HG03571 (cell line): ENCODE measurements around the gene MOSPD3.

Experiments
- ATAC-seq: cut with Tn5 transposase; IDR thresholded peaks from one replicate; pipeline ENCODE4 v1.9.1; 2021; ENCODE audit not compliant: unreplicated experiment

MOSPD3 gene

DNA sequence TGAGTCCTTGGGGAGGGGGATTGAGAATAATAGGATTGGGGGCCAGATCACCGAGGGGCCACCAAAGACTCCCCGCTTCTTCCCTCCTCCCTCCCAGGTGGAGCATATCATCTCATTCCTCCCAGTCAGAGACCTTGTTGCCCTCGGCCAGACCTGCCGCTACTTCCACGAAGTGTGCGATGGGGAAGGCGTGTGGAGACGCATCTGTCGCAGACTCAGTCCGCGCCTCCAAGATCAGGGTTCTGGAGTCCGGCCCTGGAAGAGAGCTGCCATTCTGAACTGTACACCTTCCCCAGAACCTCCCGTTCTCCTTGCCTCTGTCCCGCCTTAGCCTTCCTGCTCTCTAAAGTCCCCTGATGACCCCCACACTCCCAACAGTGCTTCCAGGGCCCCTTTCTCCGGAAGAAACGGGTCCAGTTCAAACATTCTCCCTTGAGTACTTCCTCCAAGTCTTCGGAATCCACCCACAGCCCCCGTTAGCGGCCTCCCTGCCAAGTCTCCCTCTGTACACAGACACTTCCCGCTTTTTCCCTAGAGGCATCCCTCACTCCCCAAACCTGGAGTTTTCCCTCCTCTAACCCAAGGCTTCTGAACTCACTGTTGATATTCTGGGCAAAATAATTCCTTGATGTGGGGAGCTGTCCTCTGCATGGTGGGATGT, 22.1 kb upstream of the MOSPD3 start:
- no peak for ATAC-seq

DNA sequence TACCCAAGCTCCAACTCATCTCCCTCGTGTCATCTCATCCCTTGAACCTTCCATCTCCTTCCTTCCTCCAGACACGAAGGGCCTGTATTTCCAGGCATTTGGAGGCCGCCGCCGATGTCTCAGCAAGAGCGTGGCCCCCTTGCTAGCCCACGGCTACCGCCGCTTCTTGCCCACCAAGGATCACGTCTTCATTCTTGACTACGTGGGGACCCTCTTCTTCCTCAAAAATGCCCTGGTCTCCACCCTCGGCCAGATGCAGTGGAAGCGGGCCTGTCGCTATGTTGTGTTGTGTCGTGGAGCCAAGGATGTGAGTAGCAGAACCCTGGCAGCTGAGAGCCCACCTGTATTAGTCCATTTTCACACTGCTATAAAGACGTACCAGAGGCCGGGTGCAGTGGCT, 20.7 kb upstream of the MOSPD3 start:
- ATAC-seq = no peak

GRCh38 chr7:100595188-100595587, 17.2 kb upstream of the MOSPD3 start:
- ATAC-seq = no peak

DNA sequence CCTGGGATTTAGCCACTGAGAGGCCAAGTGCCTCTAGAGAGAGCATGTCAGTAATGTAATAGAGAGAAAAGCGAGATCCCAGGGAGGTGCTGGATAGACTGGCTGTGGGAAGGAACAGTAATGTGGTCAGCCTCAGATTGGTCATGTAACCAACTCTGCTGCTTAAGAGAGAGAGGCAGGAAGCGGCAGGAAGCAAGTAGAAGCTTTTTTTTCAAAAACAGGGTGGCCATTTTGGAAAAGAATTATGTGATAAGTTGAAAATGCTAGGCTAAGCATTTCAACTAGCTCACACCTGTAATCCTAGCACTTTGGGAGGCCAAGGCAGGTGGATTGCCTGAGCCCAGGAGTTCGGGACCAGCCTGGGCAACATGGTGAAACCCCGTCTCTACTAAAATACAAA, 13.9 kb upstream of the MOSPD3 start:
- ATAC-seq = no peak

DNA sequence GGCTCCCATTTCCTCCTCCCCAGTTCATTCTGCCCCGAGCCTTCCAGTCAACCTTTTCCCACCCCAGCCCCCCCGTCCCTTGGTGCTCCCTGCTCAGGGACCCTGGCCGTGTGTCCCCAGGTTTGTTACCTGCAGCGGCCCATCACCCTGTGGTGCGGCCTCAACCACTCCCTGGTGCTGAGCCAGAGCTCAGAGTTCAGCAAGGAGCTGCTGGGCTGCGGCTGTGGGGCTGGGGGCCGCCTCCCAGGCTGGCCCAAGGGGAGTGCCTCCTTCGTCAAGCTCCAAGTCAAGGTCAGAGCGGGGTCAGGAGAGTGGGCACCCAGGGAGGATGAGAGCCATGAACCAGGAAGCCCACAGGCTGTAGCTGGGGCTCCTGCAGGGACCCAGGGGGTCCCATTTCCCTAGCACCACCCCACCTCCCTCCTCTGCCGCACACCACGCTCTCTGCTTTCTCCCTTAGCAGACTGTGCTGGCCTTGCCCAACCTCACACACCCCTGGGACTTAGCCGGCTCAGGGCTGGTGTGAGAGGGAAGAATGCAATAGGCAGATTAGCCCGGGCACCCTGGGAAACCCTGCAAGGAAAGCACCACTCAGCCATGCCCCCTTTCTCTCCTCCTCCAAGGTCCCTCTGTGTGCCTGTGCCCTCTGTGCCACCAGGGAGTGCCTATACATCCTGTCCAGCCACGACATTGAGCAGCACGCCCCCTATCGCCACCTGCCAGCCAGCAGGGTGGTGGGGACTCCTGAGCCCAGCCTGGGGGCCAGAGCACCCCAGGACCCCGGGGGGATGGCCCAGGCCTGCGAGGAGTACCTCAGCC, 12.2 kb upstream of the MOSPD3 start:
- no peak for ATAC-seq

GRCh38 chr7:100600730-100601038, 11.7 kb upstream of the MOSPD3 start:
- ATAC-seq = no peak

DNA sequence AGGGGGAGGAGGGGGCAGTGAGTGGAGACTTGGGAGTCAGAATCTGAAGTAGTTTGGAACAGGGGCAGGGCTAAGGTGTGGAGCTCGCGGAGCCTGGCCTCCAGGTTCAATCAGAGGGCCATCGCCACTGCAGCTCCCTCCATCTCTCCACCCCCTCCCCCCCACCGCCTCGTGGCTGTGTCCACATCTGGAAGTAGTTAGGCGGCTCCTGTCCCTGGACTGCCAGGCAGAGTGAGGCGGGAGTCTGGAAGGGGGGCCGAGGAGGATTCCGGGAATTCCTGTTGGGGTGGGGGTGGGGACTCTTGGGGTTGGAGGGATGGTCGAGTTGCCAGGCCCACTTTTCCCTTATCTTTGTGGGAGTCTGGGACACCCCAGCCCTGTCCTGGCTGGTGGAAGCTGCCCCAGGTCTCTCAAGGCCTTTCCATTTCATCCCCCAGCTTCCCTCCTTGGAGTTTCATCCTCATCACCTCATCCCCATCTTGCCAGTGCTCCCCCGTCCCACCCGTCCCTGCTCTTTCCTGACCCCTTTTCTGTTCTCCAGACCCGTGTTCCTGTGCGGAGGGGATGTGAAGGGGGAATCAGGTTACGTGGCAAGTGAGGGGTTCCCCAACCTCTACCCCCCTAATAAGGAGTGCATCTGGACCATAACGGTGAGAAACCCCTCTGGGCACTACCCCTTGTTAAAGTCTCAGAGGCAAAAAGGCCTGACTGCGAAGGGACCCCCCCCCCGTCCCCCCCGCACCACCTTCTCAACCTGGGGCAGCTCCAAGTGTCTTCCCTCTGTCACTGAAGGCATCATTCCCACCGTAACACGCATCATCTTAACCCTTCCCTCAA, 9.2 kb upstream of the MOSPD3 start:
- ATAC-seq = no peak

- ATAC-seq = no peak
These were observed 8.7 kb upstream of the MOSPD3 start for GRCh38 chr7:100603726-100604027.

DNA sequence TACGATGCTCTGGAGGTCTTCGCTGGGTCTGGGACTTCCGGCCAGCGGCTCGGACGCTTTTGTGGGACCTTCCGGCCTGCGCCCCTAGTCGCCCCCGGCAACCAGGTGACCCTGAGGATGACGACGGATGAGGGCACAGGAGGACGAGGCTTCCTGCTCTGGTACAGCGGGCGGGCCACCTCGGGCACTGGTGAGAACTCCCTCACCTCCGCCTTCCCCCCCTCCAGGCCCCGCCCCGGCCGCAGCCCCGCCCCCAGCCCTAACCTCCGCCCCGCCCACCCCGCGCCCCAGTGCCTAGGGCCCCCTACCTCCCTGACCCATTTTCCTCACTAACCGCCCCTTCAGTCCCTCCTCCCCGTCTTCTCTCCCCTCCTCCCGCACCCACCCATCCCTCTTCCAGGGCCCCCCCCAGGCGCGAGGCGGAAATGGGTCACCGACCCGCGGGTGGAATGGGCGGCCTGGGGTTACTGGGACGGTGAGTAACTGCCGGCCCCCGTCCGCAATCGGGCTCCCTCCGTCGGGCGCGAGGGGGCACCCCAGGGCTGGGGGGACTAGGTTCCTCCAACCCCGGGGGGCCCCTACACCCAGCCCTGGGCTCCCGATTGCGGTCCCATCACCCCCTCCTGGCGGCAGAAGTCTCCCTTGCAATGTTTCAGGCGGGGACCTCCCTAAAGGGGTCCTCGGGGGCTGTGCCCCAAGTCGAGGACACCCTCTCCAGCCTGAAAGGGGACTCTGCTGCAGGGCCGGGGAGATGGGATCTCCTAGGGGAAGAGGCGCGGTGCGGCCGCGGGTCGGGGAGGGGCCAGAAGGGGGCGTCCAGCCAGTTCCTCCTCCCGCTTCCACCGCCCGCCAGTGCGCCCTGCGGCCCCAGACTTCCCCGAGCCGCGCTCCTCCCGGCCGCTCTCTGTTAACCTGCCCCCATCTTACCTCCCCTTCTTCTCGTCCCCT, 8.0 kb upstream of the MOSPD3 start:
- peak; percentile 60 for ATAC-seq

GRCh38 chr7:100604976-100605911, 7.1 kb upstream of the MOSPD3 start:
- no peak for ATAC-seq

DNA sequence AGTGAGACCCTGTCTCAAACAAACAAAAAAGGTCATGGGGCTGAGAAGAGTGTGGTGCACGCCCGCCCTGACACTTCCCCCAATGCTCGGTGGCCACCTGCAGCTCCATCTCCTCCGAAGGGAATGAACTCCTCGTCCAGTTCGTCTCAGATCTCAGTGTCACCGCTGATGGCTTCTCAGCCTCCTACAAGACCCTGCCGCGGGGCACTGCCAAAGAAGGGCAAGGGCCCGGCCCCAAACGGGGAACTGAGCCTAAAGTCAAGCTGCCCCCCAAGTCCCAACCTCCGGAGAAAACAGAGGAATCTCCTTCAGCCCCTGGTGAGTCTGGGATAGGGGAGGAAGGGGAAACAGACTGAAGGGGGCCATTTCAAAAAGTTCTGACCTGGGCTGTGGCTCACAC, 6.0 kb upstream of the MOSPD3 start:
- no peak for ATAC-seq

GRCh38 chr7:100607111-100607510, 5.2 kb upstream of the MOSPD3 start:
- no peak for ATAC-seq

DNA sequence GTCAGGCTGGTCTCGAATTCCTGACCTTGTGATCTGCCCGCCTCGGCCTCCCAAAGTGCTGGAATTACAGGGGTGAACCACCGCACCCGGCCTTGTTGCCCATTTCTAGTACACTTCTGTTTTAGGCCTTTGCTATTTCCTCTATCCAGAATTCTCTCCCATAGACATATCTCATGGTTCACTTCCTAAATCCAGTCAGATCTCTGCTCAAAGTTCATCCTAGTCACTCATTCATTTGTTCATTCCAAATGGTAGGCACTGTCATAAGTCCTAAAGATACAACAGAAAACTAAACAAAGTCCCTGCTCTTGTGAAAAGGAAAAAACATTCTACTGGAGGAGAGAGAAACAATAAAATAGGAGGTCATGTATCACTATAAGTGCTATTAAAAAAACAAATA, 2.4 kb upstream of the MOSPD3 start:
- ATAC-seq = no peak

- no peak for ATAC-seq
These were observed 520 bp downstream of the MOSPD3 start for GRCh38 chr7:100612730-100613390.

GRCh38 chr7:100613412-100614175, 1.3 kb downstream of the MOSPD3 start:
- ATAC-seq = no peak

GRCh38 chr7:100614308-100614861, 2.0 kb downstream of the MOSPD3 start:
- ATAC-seq = no peak

DNA sequence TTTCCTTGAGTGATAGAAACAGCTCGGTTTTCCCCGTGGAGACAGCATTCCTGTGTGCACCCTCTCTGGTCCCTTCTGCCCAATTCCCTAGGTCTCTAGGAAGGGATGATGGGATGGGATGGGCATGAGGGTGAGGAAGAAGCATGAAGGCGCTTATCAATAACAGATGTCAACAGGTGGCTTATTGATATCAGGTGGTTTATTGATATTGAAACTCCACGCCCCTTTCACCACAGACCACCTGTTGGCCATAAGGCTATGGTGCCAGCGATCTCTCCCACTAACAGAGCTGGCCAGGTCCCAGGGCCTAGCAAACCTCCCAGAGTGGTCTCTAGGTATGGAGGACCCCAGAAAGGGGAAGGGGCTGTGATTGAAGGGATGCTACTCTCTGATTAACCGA, 7.9 kb downstream of the MOSPD3 start:
- no peak for ATAC-seq

GRCh38 chr7:100620804-100621203, 8.5 kb downstream of the MOSPD3 start:
- no peak for ATAC-seq
